C1 segment of cervical spinal cord (tissue), 14 donors: ENCODE measurements around the gene PHF20.
A peak's percentile ranks its signal among the peaks of the same experiment; 100 is the strongest.
"Not testable (repeated sequence)": the region's sequence is repeated elsewhere in the genome, so short reads cannot be mapped to it uniquely, and the experiment has no call there.

Experiments
- DNase-seq, 14 donors: peaks; one replicate each; lab custom pipeline; 2025; lab: John Stamatoyannopoulos, UW

Gene PHF20

DNA sequence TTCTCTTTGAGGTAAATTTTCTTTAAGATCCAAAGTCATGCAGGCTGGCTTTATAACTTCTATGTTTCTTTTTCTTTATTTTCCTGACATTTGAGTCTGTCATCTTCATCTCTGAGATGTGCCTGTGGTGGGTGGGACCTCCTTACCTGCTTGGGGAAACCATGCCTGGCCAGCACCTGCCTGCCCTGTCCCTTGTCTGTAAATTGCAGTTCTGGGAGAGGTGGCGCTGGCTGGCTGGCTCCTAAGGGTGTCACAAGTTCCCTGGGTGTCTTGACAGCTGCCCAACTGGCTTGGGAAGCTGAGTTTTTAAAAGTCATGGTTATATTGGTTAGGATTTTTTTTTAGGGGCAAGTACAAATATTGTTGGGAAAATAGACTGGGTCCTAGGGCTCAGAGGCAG, 146.2 kb downstream of the PHF20 start:
- no peak for DNase-seq

DNA sequence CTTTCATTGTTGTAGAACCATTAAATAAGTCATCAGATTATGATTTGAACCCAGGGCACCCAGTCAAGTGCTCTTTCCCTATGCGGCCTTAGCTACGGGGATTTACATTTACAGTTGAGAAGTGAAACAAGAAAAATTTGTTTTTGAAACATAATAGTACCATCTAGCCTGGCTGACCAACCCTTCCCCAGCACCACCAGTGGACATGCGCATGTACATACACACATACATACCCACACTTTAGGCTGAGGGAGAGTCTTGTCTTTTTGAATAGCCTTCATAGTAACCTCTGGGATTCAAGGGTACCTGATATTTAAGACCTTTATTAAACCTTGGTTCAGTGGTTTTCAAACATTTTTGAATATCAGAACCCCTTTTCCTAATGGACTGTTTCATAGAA, 148.7 kb downstream of the PHF20 start:
- DNase-seq, result no peak

DNA sequence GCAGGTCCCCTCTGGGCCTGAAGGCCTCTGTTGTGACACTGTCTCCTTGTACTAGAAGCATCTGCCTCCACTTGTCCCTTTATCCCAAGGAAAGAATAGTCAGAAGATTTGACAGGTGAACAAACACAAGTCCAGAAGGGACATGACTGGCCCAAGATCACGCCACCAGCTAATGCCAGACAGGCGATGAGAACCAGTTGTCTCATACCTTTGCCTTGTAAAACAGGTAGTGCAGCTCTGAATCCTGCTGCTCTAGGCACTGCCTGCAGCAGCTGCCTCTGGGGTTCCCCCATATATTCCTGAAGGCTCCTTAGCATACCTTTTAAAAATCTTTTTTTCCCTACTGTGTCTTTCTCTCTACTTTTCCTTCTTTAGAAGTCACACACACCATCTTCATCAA, 157.5 kb downstream of the PHF20 start:
- no peak for DNase-seq

DNA sequence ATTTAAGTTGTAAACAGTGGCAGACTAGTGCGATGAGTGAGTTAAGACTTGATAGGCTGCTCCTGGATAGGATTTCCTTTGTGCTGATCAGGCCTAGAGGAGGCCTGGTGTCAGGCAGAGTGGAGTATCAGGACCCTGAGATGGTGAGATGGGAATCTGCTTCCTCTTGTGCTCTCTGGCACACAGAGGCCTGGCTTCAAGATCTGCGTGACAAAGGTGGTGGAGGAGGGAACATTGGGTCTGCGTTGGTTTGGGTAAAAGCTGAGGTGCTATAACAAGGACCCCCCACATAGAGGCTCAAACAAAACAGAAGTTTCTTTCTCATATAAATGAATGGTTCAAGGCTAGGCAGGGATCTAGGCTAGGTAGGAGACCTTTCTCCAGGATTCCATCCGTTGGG, 162.2 kb downstream of the PHF20 start:
- no peak for DNase-seq

DNA sequence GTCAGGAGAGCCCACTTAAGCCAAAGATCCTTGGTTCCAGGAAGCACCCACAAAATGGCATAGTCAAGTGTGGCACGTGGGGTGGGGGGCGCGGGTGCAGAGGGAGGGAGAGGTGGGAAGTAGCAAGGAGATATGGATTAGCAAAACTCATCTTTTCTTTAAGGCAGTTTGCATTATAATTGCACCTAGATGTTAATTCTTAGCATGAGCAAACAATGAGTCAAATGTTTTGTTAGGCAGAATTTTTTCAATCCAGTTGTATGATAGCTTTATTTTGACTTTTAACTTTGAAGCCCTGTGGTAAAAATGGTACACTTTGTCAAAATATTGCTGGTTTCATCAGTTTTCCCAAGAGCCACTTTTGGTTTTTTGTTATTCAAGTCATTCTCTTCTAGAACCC, 167.4 kb downstream of the PHF20 start:
- DNase-seq, result no peak

DNA sequence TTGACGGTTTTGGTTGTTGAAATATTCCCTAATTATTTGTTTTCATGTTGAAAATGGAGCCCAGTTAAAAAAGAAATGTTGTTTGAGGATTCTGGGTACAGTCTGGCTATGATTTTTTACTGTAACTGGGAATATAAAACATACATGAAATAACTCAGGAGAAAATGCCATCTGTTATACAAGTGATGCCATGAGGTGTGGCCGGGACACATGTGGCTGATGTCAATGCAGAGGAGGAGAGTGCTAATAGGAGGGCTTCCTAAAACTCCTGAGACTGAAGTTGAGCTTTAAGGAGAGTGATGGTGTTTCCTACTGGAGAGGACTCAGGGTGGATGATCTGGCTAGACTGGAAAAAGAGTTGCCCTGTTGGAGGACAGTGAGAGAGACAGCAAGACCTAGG, 169.8 kb downstream of the PHF20 start:
- no peak for DNase-seq

DNA sequence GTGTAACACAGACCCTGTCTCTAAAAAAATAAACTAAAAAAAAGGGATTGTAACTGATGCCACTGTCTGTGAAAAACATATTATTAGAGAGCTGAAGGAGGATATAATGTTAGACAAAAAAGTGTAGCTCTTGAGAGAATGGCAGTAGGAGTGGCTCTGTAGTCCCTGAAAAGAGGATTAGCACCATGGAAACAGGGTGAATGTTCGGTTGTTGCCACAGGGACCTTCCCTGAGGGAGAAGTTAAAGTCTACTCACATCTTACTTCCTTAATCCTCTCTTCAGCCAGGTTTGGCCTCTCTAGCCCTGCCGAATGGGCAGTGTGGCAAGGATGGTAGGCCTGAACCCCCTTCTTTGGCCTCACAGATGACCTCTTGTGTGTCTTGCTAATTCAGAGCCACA, 170.4 kb downstream of the PHF20 start:
- no peak for DNase-seq

DNA sequence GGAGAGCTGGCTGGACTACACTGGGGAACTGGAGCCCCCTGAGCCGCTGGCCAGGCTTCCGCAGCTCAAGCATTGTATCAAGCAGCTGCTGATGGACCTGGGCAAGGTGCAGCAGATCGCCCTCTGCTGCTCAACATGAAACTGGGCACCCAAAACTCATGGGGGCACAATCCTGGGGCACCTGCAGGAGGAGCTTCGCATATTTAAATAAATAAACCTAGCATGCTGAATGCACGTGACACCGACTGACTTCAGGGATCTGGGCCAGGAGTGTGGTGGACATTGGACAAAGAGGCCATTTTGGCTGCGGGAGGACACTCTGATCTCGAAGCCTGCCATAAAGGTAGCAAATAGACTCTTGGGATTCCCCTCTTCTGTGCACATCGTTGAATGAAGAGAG, 175.7 kb downstream of the PHF20 start:
- DNase-seq, result no peak

DNA sequence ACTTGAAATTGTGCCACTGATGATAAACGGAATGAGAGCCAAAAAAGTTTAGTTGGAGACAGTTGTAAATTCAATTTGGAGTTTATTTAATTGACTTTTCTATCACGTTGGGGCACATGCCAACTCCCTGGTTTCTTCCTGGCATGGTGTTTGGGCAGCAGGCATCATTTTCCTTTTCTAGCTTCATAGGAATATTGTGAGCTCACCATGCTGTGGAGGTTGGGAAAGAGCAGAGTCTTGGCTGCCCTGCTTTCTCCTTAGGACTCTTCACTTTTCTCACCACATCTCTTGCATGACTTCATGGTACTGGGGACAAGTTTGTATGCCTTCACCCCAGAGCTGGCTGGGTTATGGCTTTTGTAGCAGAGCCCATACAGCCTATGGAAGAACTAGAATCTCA, 176.1 kb downstream of the PHF20 start:
- DNase-seq, result no peak

DNA sequence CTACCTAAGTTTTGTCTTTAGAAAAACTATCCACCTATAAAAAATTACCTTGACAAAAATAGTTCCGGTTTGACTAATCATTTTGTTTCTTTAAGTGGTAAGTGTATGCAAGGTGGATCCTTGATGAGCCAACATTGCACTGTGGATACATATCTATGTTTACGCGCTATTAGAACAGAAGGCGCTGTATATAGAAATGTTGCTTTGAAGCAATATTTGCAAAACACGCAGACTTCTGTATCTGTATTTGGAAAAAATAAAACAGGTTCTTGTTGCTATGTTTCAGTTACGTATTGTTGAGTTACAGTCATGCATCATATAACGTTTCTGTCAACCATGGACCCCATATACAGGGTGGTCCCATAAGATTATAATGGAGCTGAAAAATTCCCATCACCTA, 178.3 kb downstream of the PHF20 start:
- no peak for DNase-seq

DNA sequence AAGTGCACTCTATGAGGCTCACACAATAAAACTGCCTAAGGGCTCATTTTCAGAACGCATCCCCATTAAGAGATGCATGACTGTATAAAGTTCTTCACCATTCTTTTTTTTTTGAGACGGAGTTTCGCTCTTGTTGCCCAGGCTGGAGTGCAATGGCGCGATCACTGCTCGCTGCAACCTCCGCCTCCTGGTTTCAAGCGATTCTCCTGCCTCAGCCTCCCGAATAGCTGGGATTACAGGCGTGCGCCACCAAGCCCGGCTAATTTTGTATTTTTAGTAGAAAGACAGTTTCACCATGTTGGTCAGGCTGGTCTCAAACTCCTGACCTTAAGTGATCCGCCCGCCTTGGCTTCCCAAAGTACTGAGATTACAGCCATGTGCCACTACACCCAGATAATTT, 180.3 kb downstream of the PHF20 start:
- DNase-seq, result not testable (repeated sequence)

DNA sequence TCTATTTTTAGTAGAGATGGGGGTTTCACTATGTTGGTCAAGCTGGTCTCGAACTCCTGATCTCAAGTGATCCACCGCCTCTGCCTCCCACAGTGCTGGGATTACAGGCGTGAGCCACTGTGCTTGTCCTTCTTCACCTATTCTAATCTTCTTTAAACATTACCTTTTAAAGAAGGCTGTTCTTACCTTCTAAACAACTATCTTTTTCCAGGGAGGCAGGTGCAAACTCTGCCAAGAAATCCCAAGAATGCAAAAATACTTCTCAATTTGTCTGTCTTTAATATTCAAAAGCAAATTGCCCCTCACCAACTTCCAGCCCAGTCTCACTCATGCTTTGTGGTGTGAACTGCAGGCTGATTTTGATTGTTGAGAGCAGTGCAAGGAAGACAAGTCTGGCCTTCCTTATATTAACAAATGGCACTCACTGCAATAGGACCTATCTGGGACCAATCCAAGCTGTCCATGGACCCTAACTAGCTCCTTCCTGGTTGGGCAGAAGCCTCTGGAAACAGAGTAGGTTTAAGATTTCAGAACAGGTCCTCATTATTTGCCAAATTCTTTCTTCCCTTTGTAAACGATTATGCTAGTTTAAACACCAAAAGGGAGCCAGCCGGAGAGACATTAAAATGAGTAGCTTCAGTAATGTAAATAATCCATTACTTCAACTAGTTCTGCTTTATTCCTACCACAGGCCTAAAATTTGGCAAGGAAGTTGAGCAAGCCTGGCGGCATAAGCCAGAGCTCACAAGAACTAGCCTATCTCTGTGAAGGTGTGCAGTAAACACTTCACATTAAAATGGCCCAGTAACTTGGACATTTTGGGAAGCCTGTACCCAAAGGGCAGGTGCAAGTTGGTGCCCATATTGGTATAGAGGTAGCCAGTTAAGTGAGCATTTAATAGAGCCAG, 180.9 kb downstream of the PHF20 start:
- DNase-seq, result no peak

DNA sequence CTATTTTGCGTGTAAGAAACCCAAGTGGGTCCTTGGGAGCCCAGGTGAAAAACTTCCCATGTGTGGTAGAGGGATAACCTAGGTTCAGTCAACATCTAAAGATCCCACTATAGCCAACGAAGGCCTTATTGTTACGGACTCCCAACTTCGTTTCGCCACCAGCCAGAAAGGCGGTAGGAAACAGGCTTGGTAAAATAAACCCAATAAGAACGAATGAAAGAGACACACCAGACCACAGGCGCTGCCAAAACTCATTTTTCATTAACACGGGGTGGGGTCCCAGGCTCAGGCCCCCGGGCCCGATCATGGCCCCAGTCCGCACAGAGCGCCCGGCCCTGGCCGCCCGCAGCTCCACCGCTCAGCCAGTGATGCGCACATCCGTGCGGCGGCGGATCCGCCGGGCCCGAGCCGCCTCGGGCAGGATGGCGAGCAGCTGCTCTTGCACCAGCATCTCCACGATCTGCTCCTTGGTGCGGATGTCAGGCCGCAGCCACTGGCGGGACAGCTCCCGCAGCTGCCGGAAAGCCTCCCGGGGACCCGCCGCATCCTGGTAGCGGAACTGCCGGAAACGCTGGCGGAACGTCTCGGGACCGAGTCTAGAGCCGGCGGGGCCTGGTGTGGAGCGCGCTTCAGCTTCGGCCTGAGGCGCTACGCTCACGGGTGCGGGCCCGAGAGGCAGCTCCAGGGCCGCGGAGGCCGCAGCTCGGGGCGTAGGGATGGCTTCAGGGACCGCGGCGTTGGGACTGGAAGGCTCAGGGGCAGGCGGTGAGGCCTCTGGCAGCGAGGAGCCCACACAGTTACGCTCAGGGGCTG, 181.8 kb downstream of the PHF20 start:
- DNase-seq, result peak in 2 of 14 donors; percentile 34 to 42

DNA sequence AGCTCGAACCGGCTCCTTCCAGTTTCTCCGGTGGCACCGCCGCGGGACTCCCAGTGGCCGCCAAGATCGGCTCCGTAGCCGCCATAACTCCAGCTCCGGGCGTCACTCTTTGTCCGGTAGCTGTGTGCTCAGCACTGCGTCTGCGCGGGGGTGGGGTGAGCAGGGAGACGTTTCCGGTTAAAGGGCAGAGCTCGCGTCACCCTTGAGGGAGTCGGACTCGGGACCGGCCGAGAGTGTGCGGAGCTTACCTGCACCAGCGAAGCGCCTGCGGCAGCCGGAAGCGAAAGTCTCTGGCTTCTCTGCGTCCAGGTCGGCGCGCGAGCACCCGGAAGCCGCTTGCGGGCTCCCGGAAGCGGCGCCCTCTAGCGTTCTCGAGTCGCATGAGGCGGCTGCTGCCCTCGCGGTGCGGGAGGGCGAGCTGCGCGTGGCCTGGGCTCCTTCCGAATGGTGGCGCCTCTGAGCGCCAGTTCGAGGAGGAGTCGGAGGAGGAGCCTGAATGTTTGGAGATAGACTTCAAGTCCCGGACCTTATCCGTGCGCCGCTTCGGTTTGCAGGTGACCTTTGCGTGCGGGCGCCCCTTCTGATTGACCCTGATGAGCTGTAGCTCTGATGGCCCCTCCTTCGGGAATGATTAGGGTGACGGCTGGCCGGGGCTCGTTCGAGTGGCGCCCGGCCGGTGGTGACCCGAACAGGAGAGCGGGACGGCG, 182.5 kb downstream of the PHF20 start, which contains the start of gene SCAND1:
Gene SCAND1, minus strand, starts transcription at position 303 of the 707 bp plus-strand sequence. Its CDS starts 218 bp downstream, at position 85.
- DNase-seq, result peak; percentile 62 to 100 (median 95)

DNA sequence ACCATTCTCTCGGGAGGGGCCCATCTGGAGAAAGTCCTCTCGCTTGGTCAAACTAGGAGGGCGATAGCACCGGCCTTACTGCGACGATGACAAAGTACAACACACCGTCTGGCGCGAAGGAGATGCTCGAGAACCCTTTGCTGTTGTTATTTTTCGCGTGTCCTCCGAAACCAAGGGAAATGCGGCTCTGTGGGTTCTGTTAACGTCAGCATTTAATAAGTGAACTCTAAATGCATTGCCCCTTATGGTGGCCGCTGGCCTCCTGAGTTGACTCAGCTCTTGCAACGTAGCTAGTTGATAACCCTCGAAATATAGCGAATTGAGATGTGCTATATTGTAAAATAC, 183.1 kb downstream of the PHF20 start:
- peak in 1 of 14 donors; percentile 52 for DNase-seq

DNA sequence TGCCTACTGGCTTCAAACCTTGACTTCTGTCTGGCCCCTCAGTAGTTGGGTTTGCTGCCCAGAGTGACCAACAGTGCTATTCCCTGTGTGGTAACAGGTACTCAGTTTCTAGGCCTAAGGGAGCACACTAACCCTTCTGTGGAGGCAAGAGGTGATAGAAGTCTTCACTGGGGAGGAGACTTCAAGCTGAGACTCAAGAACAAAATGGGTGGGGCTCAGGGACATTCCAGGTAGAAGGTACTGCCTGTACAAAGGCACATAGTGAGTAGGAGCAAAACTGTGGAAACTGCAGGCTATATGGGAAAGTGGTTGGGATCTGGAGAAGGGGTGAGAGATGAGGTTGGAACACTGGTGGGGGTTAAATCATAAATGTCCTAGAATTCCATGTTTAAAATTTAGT, 184.8 kb downstream of the PHF20 start:
- no peak for DNase-seq

DNA sequence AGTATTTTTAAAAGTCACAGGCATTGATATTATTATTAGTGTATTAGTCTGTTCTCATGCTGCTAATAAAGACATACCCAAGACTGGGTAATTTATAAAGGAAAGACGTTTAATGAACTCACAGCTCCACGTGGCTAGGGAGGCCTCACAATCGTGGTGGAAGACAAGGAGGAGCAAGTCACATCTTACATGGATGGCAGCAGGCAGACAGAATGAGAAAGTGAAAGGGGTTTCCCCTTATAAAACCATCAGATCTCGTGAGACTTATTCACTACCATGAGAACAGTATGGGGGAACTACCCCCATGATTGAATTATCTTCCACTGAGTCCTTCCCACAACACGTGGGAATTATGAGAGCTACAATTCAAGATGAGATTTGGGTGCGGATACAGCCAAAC, 187.5 kb downstream of the PHF20 start:
- DNase-seq, result not testable (repeated sequence)

DNA sequence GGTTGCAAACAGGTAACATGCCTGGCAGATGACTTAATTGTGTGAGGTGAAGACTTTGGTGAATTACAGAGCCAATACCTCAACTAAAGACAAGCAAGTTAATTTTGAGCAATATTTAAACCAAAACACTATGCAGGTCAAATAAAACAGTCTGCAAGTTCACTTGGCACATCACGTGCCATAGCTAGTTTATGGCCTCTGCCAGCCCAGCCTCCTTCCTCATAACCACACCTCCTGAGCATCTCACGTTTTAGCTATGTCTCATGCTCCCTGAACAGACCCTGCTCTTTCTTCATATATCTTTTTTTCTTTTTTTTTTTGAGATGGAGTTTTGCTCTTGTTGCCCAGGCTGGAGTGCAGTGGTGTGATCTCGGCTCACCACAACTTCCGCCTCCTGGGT, 192.1 kb downstream of the PHF20 start:
- no peak for DNase-seq

DNA sequence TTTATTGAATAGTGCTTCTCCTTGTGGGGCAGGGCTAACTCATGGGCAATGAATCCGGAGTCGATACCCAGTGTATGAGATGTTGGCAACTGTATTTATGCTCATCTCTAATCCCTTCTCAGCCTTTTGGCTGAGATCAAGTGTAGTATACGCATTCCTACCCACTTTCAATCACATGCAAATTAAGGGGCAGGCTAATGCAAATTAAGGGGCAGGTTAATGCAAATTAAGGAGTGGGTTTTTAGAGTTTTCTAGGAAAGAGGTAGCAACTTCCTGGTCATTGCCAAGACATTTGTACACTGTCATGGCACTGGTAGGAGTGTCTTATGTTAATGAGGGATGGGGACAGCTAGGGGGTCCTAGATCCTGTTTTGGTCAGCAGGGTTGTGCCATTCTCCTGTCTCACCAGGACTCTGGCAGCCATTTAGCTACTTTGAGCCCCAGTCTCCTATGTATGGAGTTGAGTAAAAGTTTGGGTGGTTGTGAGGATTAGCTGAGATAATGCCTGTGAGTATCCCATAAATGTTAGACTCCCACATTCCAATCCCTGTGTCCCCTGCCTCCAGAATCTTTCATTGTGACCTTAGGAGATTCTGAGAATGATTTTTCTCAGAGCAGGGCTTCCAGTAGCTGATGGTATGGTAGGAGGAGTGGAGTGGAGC, 196.3 kb downstream of the PHF20 start, which contains the start of gene CNBD2:
Gene CNBD2, plus strand, starts transcription at position 612 of the 662 bp plus-strand sequence. CDS start 173 bp downstream, outside the sequence.
- DNase-seq, result no peak

DNA sequence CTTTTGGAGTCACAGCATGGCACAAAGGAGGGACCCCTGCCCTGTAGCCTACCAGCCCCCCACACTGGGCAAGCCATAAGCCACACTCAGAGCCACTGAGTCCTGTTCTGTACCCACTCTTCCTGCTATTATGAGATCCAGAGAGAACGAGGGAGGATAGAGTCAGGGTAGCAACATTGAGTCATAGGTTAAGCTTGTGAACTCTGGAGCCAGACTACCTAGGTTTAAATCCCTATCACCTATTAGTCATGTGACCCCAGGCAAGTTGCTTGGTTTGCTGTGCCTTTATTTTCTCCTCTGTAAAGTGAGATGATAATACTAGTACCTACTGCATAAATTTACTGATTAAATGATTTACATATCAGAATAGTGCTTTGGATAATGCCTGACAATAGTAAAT, 197.1 kb downstream of the PHF20 start:
- no peak for DNase-seq

DNA sequence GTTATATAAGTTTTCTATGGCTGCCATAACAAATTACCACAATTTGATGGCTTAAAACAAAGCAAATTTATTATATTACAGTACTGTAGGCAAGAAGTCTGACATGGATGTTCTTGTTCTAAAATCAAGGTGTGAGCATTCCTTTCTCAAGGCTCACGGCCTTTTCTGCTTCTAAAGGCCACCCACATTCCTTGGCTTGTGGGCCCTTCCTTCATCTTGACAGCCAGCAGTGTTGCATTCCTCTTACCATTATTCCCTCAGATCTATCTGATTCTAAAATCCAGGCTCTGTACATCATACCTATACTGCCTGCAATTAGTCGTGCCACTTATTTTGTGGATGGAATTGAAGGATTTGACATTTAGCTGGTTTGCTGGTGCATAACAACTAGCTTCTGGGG, 200.2 kb downstream of the PHF20 start:
- no peak for DNase-seq
